Esophagus muscularis mucosa (tissue), 4 donors: ENCODE measurements around the gene ADORA1. TPM values are rescaled to one million over a fixed set of nuclear protein-coding genes. Genes with fewer than 3 reads are reported as not detected.

Experiments used
- DNase-seq: peaks from one replicate; pipeline ENCODE4 v3.0.0-alpha.2; 2017; ENCODE audit errors: extremely low spot score
- H3K27ac ChIP-seq, 4 donors: fragments of 200-600 bp; sonication (generic); replicated peaks in 1 of 4; 1 replicate in 3 of 4; 2 replicates in 1 of 4; pipeline ENCODE4 v1.5.1; 2016 to 2019; ENCODE audit warnings: mild to moderate bottlenecking in 1 of 4
- H3K27me3 ChIP-seq, 4 donors: fragments of 200-600 bp; sonication (generic); one replicate each; pipeline versions ENCODE4 v1.5.1 to v1.6.0; 2016 to 2019
- H3K36me3 ChIP-seq, 4 donors: fragments of 200-600 bp; sonication (generic); one replicate each; pipeline ENCODE4 v1.5.1; 2016 to 2019
- H3K4me1 ChIP-seq, 4 donors: fragments of 200-600 bp; sonication (generic); one replicate each; pipeline ENCODE4 v1.5.1; 2016 to 2019
- H3K4me3 ChIP-seq, 4 donors: fragments of 200-600 bp; sonication (generic); 1 replicate in 2 of 4; 2 replicates in 2 of 4; pipeline ENCODE4 v1.5.1; 2016 to 2019; ENCODE audit warnings: mild to moderate bottlenecking in 4 of 4, moderate library complexity in 1 of 4
- H3K9me3 ChIP-seq, 4 donors: fragments of 200-600 bp; sonication (generic); 1 replicate in 3 of 4; 2 replicates in 1 of 4; pipeline ENCODE4 v1.5.1; 2016 to 2019
- EP300 ChIP-seq: sonication (generic); formaldehyde crosslinking; IDR thresholded peaks from one replicate; pipeline ENCODE4 v1.6.1; 2017; ENCODE audit warnings: antibody characterized with exemption
- POLR2A ChIP-seq: fragments of 450-650 bp; IDR thresholded peaks from one replicate; pipeline ENCODE4 v1.6.1; 2017; ENCODE audit warnings: antibody characterized with exemption, moderate library complexity, mild to moderate bottlenecking, low read depth
- POLR2AphosphoS5 ChIP-seq, 2 donors: sonication (generic); formaldehyde crosslinking; IDR thresholded peaks; one replicate each; pipeline ENCODE4 v1.6.1; 2017; ENCODE audit warnings: antibody characterized with exemption in 2 of 2
- WGBS: methylation state at CpG from one replicate; pipeline ENCODE4 v1.1.5; 2018; 5-methylcytosine and 5-hydroxymethylcytosine counted together
- intact Hi-C: fragments of 100-400 bp; cut with DNase I; formaldehyde crosslinking; loops from one replicate; pipeline ENCODE4 v1.15.1; 2023
- total RNA-seq, 4 donors: library from RNA; depleted of rRNA; stranded (reverse); fragments of >200 nt; gene quantifications; one replicate each; pipeline versions ENCODE4 v1.1.0 to v1.2.1, GENCODE V29; 2016
- TF ChIP-seq, protein P1 (sequence below), 3 experiments: fragments of 200-600 bp in 2 of 3; fragments of 450-650 bp in 1 of 3; sonication (generic) in 2 of 3; IDR thresholded peaks; one replicate each; pipeline ENCODE4 v1.5.1; 2017 to 2019; ENCODE audit warnings: antibody characterized with exemption in 3 of 3, mild to moderate bottlenecking in 2 of 3, moderate library complexity in 1 of 3

ADORA1 gene
- total RNA-seq, 4 donors from 2014 or later = 0.34 to 1.7 (median 0.80) TPM

GRCh38 chr1:203120325-203121153 is 7.0 kb upstream of the ADORA1 start:
- Histone ChIP-seq H3K36me3 (no peaks in the 10 kb centered on the region), H3K27ac (no peak overlapping the region), H3K9me3 (no peaks in the 10 kb centered on the region), H3K4me3 (no peak overlapping the region), H3K4me1 (peaks cover 3 to 10% (median 9%) of the 10 kb centered on the region in 4 donors), H3K27me3 (peaks cover 0 to 94% (median 28%) of the 10 kb centered on the region in 4 donors)
- intact Hi-C loops = no loop called here
- WGBS = 63% methylated on average over 4 of the region's 7 CpGs
- peak; percentile 64 for DNase-seq
- TF ChIP-seq POLR2AphosphoS5 (IDR thresholded peaks at IDR 0.05) (no peak), POLR2A (no peak), EP300 (no peak)
- TF ChIP-seq, protein P1, sequence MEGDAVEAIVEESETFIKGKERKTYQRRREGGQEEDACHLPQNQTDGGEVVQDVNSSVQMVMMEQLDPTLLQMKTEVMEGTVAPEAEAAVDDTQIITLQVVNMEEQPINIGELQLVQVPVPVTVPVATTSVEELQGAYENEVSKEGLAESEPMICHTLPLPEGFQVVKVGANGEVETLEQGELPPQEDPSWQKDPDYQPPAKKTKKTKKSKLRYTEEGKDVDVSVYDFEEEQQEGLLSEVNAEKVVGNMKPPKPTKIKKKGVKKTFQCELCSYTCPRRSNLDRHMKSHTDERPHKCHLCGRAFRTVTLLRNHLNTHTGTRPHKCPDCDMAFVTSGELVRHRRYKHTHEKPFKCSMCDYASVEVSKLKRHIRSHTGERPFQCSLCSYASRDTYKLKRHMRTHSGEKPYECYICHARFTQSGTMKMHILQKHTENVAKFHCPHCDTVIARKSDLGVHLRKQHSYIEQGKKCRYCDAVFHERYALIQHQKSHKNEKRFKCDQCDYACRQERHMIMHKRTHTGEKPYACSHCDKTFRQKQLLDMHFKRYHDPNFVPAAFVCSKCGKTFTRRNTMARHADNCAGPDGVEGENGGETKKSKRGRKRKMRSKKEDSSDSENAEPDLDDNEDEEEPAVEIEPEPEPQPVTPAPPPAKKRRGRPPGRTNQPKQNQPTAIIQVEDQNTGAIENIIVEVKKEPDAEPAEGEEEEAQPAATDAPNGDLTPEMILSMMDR (IDR thresholded peaks at IDR 0.05) = no peak

DNA sequence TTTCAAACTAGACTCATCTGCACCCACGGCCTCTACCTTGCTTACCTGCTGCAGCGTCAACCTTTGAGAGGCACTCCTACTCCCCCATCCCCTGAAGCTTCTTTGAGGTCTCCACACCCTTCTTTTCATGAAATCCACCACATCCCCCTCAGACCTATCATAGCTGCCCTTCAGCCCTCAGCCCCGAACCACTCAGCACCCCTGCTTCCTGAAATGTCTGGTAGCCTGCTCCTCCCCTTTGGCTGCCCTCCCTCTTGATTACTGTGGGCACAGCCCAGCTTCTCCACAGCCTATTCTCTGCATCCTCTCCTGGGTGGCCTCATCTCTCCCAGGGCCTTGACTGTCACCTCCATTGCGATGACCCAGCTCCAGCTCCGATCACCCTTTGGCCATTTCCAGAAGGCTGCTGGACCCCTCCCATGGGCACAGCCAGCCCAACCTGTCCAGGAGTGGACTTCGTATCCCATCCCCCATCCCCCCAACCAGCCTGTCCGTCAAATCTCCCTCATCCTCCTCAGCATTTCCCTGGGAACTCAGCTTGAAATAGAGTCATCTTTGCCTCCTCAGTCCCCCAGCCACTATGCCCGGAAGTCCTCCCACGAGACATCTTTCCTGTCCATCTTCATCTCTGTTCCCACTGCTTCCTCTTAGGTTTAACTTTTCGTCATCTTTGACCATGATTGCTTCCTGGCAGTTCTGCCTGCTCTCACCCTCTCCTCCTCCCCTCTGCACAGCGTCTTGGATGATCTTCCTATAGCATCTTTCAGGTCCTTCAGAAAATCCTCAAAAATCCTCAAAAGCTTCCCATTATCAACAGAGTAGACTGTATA is 6.1 kb upstream of the ADORA1 start:
- 69% methylated on average over 11 of the region's 11 CpGs for WGBS
- no peaks in the 10 kb centered on the region for H3K36me3 ChIP-seq
- DNase-seq = no peak
- no peak overlapping the region for H3K4me3 ChIP-seq
- peaks cover 0 to 96% (median 28%) of the 10 kb centered on the region in 4 donors for H3K27me3 ChIP-seq
- H3K4me1 ChIP-seq = peaks cover 4 to 16% (median 11%) of the 10 kb centered on the region in 4 donors
- no peaks in the 10 kb centered on the region for H3K9me3 ChIP-seq
- intact Hi-C loops = no loop called here
- TF ChIP-seq EP300 = no peak
- no peak for TF ChIP-seq POLR2AphosphoS5 (IDR thresholded peaks at IDR 0.05)
- TF ChIP-seq POLR2A = no peak
- TF ChIP-seq, protein P1 (IDR thresholded peaks at IDR 0.05) = no peak
- H3K27ac ChIP-seq = no peak overlapping the region

DNA sequence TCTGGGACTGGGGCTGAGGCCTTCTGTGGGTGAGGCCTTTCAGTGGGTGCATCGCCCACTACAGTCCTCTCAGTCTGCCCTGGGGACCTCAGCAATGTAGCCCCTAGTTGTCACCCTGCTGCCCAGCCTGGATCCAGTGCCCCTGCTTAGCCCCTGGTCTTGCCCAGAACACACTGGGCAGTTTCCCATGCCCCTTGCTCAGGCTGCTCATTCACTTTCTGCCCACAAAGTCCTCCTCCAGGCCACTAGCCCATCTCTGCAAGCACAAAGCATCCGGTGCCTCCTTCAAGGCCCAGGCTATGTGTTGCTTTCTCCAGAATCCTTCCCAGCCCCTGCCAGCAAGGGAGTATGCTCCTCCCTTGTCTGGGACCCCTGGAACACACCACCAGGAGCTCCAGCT is 5.4 kb upstream of the ADORA1 start:
- TF ChIP-seq POLR2A = no peak
- TF ChIP-seq, protein P1 (IDR thresholded peaks at IDR 0.05) = no peak
- no peak for TF ChIP-seq EP300
- no peak for TF ChIP-seq POLR2AphosphoS5 (IDR thresholded peaks at IDR 0.05)
- Histone ChIP-seq H3K9me3 (no peaks in the 10 kb centered on the region), H3K27ac (no peak overlapping the region), H3K4me3 (no peak overlapping the region), H3K27me3 (peaks cover 0 to 96% (median 28%) of the 10 kb centered on the region in 4 donors), H3K4me1 (peaks cover 11 to 24% (median 18%) of the 10 kb centered on the region in 4 donors), H3K36me3 (no peaks in the 10 kb centered on the region)
- WGBS = 100% methylated on average over 1 of the region's 2 CpGs
- intact Hi-C loops = no loop called here
- no peak for DNase-seq

DNA sequence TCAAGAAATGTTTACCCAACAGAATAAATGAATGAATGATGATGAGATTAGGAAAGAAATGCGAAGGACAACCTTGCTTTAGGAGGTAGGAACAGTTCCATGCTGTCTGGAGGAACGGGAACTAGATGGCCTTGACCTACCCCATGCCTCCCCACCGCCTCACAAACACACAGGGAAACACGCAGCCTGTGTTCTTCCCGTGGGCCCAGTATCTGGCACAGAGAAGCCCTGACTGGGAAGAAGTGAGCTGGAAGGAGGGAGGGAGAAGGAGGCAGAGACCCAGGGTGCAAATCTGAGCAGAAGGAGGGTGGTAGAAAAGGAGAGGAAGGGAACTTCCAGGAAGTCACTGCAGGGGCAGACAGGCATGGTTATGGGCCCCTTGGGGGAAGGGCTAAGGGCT is 3.5 kb upstream of the ADORA1 start:
- intact Hi-C loops = no loop called here
- peaks cover 0 to 85% (median 19%) of the 10 kb centered on the region in 4 donors for H3K27me3 ChIP-seq

More for the DNA sequence above, 3.5 kb upstream of the ADORA1 start:
- TF ChIP-seq POLR2AphosphoS5 (IDR thresholded peaks at IDR 0.05) = no peak
- TF ChIP-seq, protein P1 (IDR thresholded peaks at IDR 0.05) = no peak
- no peak for TF ChIP-seq POLR2A
- no peak for TF ChIP-seq EP300
- Histone ChIP-seq H3K9me3 (no peaks in the 10 kb centered on the region), H3K4me1 (peaks cover 24 to 32% (median 27%) of the 10 kb centered on the region in 4 donors), H3K27ac (no peak overlapping the region), H3K4me3 (no peak overlapping the region), H3K36me3 (no peaks in the 10 kb centered on the region)
- no peak for DNase-seq
- WGBS = 56% methylated on average over 5 of the region's 5 CpGs
